GM21576 (cell line): ENCODE results near the gene MAST1.
"Not testable (repeated sequence)": the region's sequence is repeated elsewhere in the genome, so short reads cannot be mapped to it uniquely, and the experiment has no call there.

ENCODE experiments used
- ATAC-seq: cut with Tn5 transposase; IDR thresholded peaks from one replicate; pipeline ENCODE4 v1.9.1; 2021; ENCODE audit warnings: mild to moderate bottlenecking, moderate library complexity; ENCODE audit not compliant: unreplicated experiment

The MAST1 gene

GRCh38 chr19:12800923-12801465, 37.3 kb upstream of the MAST1 start:
- ATAC-seq = no peak

- ATAC-seq = no peak
Observed at GRCh38 chr19:12801466-12802266, 36.6 kb upstream of the MAST1 start, which contains the start of the genes PRDX2 and THSD8. Gene PRDX2, minus strand, starts transcription at chr19:12801800. Its CDS starts 539 bp downstream, at chr19:12801261. Gene THSD8, plus strand, starts transcription at chr19:12802069. Its CDS starts 3 bp downstream, at chr19:12802072.

- no peak for ATAC-seq
Observed at GRCh38 chr19:12802267-12803106, 35.8 kb upstream of the MAST1 start.

DNA sequence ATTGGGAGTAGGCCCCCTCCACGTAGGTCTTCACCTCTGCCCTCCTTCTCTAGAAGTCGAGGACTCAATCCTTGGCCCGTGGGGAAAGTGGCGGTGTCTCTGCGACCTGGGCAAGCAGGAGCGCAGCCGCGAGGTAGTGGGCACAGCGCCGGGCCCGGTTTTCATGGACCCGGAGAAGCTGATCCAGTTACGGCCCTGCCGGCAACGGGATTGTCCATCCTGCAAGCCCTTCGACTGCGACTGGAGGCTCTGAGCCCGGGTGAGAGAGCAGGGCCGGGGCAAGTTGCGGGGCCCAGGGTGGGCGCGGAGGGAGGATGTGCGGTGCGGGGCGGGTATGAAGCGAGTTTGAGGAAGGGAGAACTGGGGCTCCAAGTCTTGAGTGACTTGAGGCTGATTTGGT, 34.3 kb upstream of the MAST1 start:
- no peak for ATAC-seq

GRCh38 chr19:12806242-12807081, 31.9 kb upstream of the MAST1 start, which contains the start of gene RNASEH2A:
Gene RNASEH2A, plus strand, starts transcription at chr19:12806584. Its CDS starts 90 bp downstream, at chr19:12806674.
- peak; percentile 73 for ATAC-seq

DNA sequence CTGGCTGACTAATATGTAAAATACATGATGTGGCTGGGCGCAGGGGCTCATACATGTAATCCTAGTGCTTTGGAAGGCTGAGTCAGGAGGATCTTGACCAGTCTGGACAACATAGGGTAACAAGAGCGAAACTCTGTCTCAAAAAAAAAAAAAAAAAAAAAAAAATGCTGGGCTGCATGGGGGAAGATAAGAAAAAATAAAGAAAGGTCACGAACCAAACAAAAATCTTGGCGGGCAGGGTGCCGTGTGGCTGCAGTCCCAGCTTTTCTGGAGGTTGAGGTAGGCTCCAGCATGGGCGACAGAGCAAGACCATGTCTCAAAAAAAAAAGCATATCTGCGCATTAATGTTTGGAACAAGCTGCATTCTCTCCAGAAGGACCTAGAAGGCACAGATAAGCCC, 23.2 kb upstream of the MAST1 start:
- no peak for ATAC-seq

DNA sequence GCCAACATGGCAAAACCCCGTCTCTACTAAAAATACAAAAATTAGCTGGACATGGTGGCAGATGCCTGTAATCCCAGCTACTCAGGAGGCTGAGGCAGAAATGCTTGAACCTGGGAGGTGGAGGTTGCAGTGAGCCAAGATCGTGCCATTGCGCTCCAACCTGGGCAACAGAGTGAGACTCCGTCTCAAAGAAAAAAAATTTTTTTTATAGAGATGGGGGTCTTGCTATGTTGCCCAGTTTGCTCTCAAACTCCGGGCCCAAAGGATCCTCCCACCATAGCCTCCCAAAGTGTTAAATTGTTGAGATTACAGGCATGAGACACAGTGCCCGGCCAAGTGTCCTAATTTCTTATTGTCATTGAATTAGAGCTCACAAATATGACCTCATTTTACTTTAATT, 21.1 kb upstream of the MAST1 start:
- ATAC-seq = not testable (repeated sequence)

DNA sequence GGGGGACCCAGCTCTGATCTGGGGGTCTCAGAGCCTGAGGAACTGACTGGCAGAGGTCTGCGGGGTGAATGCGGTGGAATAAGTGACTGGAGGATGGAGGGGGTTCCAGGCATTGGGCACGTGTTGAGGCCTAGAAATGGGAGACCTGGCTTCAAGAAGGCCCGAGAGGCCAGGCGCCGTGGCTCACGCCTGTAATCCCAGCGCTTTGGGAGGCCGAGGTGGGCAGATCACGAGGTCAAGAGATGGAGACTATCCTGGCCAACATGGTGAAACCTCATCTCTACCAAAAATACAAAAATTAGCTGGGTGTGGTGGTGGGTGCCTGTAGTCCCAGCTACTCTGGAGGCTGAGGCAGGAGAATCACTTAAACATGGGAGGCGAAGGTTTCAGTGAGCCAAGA, 20.5 kb upstream of the MAST1 start:
- not testable (repeated sequence) for ATAC-seq

DNA sequence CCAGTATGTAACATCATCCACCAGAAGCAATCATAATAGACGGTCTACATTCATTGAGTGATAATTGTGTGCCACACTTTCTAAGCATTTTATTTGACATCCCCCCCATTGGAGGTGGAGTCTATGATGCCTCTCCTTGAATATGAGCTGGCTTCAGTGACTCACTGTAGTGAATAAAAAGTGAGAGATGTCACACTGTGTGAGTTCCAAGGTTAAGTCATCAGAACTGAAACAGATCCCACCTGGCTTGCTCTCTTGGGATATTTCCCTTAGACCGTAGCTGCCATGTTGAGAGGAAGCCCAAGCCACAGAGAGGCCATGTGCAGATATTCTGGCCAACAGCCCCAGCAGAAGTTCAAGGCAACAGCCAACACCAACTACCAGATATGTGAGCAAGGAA, 16.6 kb upstream of the MAST1 start:
- no peak for ATAC-seq

DNA sequence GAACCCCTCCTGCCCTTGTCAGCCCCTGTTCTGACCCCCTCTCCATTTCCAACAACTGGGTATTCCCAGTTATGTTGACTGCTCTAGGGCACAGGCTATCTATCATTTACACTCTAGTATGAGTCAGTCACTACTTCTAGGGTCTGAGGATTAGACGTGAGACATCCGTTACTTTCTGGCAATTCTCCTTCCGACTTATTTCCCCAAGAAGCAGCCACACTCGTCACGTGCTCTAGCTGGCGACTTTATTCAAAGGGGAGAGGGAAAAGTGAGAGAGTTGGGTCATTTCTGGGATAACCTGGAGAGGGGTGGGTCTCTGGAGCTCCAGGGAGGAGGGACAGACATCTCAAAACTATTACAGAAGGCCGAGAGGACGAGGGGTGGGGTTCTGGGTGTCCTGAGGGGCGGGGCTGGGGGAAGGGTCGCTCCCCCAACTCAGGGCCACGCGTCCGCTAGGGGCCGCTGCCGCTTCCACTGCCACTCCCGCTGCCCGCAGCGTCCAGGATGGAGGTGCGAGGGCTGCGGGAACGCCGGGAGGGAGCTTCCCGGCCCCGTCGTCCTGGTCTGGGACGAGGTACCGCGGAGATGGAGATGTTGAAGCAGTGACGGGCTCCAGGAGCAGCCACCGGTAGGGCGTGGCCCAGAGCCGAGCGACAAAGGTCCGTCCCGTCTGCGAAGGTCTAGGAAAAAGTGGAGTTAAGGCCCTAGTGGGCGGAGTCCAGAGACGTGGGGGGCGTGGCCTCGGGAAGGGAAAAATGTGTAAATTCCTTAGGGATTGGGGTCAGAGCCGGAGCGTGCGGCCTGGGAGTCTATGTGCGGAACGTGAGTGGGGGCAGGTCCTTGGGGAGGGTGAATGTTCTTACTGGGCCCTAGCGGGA, 12.8 kb upstream of the MAST1 start:
- no peak for ATAC-seq

DNA sequence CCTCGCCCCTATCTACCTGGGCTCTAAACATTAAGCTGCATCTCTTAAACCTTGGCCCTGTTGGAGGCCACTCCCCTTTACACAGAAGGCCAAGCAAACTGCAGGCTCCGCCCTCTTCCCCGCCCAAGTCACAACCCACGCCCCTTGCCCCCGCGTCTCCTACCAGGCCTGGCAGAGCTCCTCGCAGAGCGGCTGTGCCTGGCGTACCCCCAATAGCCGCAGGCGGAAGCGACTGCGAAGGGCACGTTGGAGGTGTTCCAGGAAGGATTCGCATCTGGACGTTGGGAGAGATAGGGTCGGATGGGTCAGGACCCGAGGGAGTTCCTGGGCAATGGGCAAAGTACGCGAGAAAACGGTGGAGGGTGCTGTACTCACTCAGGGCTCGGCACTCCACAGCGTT, 9.8 kb upstream of the MAST1 start:
- ATAC-seq = no peak

- no peak for ATAC-seq
Observed at GRCh38 chr19:12833418-12833737, 4.9 kb upstream of the MAST1 start.

DNA sequence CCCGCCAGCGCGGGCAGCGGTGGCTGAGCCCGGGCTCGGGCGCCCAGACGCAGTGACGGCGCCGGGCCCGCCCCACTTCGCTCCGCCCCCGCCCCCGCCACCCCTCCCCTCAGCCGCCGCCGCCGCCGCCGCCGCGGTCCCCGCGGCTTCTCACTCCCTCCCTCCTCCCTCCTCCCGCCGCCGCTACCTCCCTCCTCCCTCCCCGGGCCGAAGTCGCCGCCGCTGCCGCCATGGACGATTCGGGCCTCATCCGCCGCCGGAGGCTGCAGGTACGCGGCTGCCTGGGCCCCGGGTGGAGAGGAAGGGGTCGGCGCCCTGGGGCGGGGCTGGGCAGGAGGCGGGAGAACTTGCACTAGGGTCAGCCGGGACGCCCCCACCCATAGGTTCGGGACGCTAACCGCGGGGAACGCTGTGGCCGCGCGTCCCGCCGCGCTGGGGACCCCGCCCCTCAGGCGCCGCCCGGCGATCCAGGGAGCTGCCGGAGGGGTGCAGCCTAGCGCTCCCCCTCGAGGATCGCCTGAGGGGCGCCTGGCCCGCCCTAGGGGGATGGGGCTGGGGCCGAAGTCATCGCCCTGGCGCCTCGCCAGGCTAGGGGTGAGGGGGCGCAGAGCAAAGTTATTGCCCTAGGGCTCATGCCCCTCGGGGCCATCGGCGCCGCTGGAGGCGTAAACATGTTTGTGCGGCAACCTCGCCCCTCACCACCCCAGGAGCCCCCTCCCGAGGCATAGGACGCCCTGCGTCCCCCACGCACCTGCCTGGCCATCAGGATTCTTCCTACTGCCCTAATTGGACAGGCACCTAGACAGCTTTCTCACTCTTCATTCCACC, 4.4 kb upstream of the MAST1 start:
- no peak for ATAC-seq

- no peak for ATAC-seq
Observed at GRCh38 chr19:12834566-12834943, 3.8 kb upstream of the MAST1 start, which contains the start of gene RTBDN. Gene RTBDN, minus strand, starts transcription at chr19:12834579. Its CDS starts 4,600 bp downstream, at chr19:12829979.

- no peak for ATAC-seq
Observed at GRCh38 chr19:12834976-12835757, 3.1 kb upstream of the MAST1 start.

DNA sequence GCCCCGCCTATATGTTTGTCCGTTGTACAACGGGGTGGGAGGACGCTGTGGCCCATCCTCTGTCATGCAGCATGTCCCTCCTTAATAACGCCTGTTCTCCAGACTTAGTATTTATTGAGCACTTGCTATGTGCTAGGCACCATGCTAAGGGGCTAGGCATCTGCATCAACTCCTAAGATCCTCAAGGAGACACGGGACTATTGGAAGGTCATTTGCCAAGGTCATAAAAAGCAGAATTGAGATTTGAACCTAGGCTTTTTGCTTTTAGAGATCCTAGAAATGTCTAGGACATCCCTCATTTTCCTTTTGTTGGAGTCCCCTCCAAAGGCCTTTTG, 1.8 kb upstream of the MAST1 start:
- no peak for ATAC-seq

DNA sequence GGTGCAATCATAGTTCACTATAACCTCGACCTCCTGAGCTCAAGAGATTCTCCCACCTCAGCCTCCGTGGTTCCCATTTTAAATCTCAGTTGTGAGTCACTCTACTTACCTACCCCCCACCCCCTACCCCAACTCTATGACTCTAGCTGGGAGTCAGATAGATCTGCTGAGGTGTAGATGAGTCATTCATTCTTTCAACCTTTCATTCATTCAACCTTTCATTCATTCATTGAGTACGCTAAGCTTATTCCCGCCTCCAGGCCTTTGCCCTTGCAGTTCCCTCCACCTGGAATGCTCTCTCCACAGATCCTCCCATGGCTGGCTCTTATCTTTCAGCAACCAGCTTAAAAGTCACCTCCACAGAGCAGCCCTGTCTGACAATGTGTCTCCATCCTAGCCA, 1.1 kb upstream of the MAST1 start:
- ATAC-seq = no peak
